ENCODE data around the gene ZNF263.

DNA sequence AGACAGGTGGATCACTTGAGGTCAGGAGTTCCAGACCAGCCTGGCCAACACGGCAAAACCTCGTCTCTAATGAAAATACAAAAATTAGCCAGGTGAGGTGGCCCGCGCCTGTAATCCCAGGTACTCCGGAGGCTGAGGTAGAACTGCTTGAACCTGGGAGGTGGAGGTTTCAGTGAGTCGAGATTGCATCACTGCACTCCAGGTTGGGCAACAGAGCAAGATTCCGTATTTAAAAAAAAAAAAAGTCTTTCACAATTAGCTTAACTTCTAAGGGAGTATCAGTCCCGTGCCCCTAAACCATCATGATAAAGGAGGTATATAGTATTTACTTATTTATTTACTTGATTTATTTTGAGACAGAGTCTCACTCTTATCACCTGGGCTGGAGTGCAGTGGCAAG is 23.5 kb upstream of the ZNF263 start:
- no peak for TF ChIP-seq POLR2A (IDR thresholded peaks at IDR 0.05)
- no peak for TF ChIP-seq CTCF (IDR thresholded peaks at IDR 0.05)
